NCI-H2029 treated with DMSO at 0.1 percent for 48 hours (cell line): Measurements from ENCODE around the gene MAEA.

Experiments
- DNase-seq: peaks from one replicate; lab custom pipeline; 2025; lab: John Stamatoyannopoulos, UW

Gene MAEA

GRCh38 chr4:1300466-1301455 is 11.1 kb downstream of the MAEA start:
- DNase-seq = no peak

- DNase-seq = no peak
Measured at GRCh38 chr4:1302159-1302558, 12.5 kb downstream of the MAEA start.

- peak; percentile 60 for DNase-seq
Measured at GRCh38 chr4:1305261-1305711, 15.6 kb downstream of the MAEA start.

DNA sequence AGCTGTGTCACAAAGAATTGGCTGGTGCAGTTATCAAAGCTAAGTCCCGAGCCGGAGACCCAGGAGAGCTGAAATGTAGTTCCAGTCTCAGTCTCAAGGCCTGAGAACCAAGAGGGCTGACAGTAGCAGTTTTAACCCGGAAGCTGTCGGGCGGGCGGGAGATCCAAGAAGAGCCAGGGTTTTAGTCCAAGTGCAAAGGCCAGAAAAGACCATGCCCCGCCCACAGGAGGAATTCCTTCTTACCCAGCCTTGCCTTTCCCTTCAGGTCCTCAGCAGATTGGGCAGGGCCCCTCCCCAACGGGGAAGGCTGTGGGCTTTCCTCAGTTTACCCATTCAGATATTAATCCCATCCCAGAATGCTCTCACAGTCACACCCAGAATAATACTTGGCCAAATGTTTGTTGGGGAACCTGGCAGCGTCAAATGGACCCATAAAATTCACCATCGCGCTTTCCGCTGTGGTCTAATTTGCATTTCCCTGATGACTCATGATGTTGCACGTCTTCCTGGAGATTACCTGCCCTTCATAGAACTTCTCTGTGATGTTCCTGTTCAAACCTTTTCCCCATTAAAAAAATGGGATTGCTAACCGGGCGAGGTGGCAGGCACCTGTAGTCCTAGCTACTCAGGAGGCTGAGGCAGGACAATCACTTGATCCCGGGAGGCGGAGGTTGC is 16.2 kb downstream of the MAEA start:
- no peak for DNase-seq

- no peak for DNase-seq
Measured at GRCh38 chr4:1307951-1308735, 18.5 kb downstream of the MAEA start.

- DNase-seq = no peak
Measured at GRCh38 chr4:1309261-1310010, 19.7 kb downstream of the MAEA start.

- no peak for DNase-seq
Measured at GRCh38 chr4:1310031-1310795, 20.5 kb downstream of the MAEA start.

DNA sequence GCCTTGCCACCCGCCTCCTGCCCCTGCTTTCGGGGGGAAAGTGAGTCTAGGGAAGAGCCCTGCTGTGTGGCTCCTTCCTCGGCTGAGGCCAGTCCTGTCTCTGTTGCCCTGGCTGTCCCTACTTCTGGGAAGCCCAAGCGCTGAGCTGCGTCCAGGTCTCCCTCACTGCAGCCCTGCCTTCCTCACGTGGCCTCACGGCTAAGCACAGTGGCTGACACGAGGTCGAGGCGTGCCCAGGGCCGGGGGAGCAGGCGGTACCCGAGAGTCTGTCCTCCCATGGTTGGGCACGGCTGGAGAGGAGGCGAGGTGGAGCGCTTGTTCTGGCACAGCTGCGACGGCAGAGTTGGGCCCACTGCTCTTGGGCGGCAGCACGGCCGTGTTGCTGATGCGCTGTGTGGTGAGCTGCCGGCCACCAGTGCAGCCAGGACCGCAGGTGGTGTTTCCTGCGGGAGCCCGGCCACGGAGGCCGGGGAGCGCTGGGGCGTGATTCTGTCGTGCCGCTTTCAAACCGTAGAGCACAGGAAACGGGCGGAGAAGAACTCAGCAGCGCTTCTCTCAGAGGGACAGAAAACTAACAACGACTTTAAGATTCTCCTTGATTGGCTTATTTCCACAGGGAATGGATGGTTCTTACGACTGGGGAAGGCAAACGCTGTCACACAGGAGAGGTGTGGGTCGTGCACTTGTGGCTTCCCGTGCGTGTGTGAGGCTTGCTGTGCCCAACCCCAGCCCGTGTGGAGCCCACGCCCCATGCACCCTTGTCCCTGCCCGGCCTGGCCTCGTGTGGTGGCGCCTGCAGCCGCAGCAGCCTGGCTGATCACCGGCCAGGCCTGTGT is 21.3 kb downstream of the MAEA start:
- DNase-seq = no peak

- no peak for DNase-seq
Measured at GRCh38 chr4:1312821-1313640, 23.3 kb downstream of the MAEA start.

DNA sequence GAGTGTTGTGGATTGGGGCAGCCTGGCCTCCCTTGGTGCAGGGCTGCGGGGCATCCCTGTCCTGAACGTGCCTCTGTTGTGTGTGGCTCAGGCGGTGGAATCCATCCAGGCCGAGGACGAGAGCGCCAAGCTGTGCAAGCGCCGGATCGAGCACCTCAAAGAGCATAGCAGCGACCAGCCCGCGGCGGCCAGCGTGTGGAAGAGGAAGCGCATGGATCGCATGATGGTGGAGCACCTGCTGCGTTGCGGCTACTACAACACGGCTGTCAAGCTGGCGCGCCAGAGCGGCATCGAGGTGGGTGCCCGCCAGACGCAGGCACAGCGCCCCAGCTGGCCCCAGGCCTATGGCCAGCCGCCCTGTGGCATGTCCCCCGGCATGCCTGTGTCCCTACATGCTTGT is 25.6 kb downstream of the MAEA start:
- no peak for DNase-seq

- no peak for DNase-seq
Measured at GRCh38 chr4:1315836-1316536, 26.3 kb downstream of the MAEA start.

DNA sequence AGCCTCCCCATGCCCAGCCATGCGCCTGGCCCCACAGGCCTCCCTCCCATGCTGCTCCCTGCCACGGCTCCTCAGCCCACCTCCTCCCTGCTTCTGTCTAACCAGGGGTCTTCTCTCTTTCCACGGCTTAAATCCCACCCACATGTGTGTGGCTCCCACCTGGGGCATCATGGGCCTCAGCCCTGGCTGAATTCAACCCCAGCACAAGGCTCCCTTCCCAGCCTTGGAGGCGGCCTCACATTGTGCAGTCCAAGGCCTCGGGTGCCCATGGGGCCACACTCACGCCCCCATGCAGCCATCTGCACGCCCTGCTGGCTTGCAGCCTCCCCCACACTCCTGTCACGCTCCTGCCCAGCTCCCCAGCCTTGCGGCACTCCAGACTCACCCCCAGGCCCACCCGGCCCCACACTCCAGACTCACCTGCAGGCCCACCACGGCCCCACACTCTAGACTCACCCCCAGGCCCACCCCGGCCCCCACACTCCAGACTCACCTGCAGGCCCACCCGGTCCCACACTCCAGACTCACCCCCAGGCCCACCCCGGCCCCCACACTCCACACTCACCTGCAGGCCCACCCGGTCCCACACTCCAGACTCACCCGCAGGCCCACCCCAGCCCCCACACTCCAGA is 27.0 kb downstream of the MAEA start:
- DNase-seq = no peak

DNA sequence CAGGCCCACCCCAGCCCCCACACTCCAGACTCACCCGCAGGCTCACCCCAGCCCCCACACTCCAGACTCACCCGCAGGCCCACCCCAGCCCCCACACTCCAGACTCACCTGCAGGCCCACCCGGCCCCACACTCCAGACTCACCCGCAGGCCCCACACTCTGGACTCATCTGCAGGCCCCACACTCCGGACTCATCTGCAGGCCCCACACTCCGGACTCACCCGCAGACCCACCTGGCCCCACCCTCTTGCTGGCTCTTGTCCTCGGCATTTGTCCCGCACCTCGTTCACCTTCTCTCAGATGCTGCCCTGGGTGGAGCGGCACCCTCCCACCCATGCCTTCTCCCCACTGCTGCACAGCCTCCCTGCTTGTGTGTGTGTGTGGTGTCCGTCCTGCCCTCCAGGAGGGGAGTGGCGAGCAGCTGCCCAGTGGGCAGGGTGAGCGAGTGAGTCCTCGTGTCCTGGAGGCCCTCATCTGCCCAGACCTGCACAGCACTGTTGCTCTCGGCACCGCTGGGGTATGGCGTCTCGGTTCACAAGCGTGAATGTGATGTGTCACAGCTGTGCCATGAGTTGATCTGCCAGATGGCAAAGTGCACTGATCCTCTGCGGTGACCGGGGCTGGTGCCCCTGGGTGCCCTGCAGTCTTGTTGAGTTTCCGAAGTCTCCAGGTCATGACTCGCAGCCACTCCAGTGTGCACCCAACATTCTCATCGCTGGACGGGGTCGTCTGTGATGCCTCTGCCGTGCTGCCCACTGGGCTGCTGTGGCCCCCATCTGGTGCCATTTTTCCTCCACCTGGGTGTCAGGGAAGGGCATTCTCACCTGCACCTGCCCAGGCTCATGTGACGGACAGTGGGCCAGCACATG is 27.7 kb downstream of the MAEA start:
- DNase-seq = no peak

DNA sequence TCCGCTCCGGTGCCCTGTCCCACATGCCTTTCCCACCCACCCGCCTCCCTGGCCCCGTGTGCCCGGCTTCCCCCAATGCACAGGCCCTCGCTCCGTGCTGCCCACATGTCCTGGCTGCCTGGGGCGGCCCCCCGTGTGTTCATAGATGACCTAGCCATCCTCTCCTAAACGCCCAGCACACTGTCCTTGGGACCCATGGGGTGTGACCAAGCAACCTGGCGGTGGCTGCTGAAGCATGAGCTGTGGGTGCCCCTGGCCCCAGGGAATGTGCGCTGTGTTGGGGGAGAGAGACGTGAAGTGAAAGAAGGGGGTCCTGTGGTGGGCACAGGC is 28.3 kb downstream of the MAEA start:
- no peak for DNase-seq

- no peak for DNase-seq
Measured at GRCh38 chr4:1318488-1319213, 29.0 kb downstream of the MAEA start.

GRCh38 chr4:1321486-1321885 is 31.8 kb downstream of the MAEA start:
- DNase-seq = no peak
